HL-60 (cell line): ENCODE results near the gene DNAJC17.

Source experiments
- DNase-seq, 2 experiments: peaks; one replicate each; pipeline ENCODE4 v3.0.0-alpha.2; 2010 to 2020; ENCODE audit warnings: low read depth in 1 of 2, low spot score in 1 of 2
- H3K27ac ChIP-seq: fragments of 250-450 bp; sonication (Bioruptor Pico); replicated peaks from 2 replicates; pipeline ENCODE4 v1.5.1; 2020; ENCODE audit warnings: mild to moderate bottlenecking, moderate library complexity
- H3K27me3 ChIP-seq: fragments of 250-450 bp; sonication (Bioruptor Pico); 2 replicates; pipeline ENCODE4 v1.5.1; 2021; ENCODE audit warnings: mild to moderate bottlenecking, moderate library complexity; ENCODE audit not compliant: insufficient read depth, poor library complexity, severe bottlenecking
- H3K4me3 ChIP-seq: replicated peaks from 2 replicates; pipeline ENCODE4 v1.5.1; 2011; ENCODE audit warnings: mild to moderate bottlenecking, control low read depth, low read length; ENCODE audit not compliant: insufficient read depth
- GABPA ChIP-seq: IDR thresholded peaks from 2 replicates; pipeline ENCODE4 v1.6.1; 2012; ENCODE audit warnings: low read depth
- POLR2AphosphoS5 ChIP-seq: IDR thresholded peaks from 2 replicates; pipeline ENCODE4 v1.6.1; 2012; ENCODE audit warnings: low read depth
- SPI1 ChIP-seq: IDR thresholded peaks from 2 replicates; pipeline ENCODE4 v1.6.1; 2012; ENCODE audit warnings: low read depth, mild to moderate bottlenecking, borderline replicate concordance
- TF ChIP-seq, protein P1 (sequence below): IDR thresholded peaks from 2 replicates; pipeline ENCODE4 v1.6.1; 2012; ENCODE audit warnings: low read depth; ENCODE audit not compliant: insufficient replicate concordance
- TF ChIP-seq, protein P2 (sequence below): IDR thresholded peaks from one replicate; pipeline ENCODE4 v1.5.1; 2011; ENCODE audit warnings: low read length, control low read depth, inconsistent platforms; ENCODE audit not compliant: insufficient read depth

The DNAJC17 gene

GRCh38 chr15:40793216-40793989, 13.9 kb downstream of the DNAJC17 start:
- DNase-seq, result no peak
- H3K4me3 ChIP-seq, result no peak overlapping the region
- no peak overlapping the region for H3K27ac ChIP-seq
- H3K27me3 ChIP-seq, result no peaks in the 10 kb centered on the region
- no peak for TF ChIP-seq GABPA
- no peak for TF ChIP-seq POLR2AphosphoS5
- TF ChIP-seq, protein P1, sequence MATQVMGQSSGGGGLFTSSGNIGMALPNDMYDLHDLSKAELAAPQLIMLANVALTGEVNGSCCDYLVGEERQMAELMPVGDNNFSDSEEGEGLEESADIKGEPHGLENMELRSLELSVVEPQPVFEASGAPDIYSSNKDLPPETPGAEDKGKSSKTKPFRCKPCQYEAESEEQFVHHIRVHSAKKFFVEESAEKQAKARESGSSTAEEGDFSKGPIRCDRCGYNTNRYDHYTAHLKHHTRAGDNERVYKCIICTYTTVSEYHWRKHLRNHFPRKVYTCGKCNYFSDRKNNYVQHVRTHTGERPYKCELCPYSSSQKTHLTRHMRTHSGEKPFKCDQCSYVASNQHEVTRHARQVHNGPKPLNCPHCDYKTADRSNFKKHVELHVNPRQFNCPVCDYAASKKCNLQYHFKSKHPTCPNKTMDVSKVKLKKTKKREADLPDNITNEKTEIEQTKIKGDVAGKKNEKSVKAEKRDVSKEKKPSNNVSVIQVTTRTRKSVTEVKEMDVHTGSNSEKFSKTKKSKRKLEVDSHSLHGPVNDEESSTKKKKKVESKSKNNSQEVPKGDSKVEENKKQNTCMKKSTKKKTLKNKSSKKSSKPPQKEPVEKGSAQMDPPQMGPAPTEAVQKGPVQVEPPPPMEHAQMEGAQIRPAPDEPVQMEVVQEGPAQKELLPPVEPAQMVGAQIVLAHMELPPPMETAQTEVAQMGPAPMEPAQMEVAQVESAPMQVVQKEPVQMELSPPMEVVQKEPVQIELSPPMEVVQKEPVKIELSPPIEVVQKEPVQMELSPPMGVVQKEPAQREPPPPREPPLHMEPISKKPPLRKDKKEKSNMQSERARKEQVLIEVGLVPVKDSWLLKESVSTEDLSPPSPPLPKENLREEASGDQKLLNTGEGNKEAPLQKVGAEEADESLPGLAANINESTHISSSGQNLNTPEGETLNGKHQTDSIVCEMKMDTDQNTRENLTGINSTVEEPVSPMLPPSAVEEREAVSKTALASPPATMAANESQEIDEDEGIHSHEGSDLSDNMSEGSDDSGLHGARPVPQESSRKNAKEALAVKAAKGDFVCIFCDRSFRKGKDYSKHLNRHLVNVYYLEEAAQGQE, result no peak
- TF ChIP-seq SPI1, result no peak
- TF ChIP-seq, protein P2, sequence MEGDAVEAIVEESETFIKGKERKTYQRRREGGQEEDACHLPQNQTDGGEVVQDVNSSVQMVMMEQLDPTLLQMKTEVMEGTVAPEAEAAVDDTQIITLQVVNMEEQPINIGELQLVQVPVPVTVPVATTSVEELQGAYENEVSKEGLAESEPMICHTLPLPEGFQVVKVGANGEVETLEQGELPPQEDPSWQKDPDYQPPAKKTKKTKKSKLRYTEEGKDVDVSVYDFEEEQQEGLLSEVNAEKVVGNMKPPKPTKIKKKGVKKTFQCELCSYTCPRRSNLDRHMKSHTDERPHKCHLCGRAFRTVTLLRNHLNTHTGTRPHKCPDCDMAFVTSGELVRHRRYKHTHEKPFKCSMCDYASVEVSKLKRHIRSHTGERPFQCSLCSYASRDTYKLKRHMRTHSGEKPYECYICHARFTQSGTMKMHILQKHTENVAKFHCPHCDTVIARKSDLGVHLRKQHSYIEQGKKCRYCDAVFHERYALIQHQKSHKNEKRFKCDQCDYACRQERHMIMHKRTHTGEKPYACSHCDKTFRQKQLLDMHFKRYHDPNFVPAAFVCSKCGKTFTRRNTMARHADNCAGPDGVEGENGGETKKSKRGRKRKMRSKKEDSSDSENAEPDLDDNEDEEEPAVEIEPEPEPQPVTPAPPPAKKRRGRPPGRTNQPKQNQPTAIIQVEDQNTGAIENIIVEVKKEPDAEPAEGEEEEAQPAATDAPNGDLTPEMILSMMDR, result no peak

- Histone ChIP-seq H3K4me3 (no peak overlapping the region), H3K27me3 (no peaks in the 10 kb centered on the region), H3K27ac (no peak overlapping the region)
- no peak for DNase-seq
- TF ChIP-seq GABPA, result no peak
- TF ChIP-seq POLR2AphosphoS5, result no peak
- TF ChIP-seq, protein P1, result no peak
- TF ChIP-seq, protein P2, result no peak
- no peak for TF ChIP-seq SPI1
Measured at GRCh38 chr15:40792394-40792793, 14.9 kb downstream of the DNAJC17 start.

DNA sequence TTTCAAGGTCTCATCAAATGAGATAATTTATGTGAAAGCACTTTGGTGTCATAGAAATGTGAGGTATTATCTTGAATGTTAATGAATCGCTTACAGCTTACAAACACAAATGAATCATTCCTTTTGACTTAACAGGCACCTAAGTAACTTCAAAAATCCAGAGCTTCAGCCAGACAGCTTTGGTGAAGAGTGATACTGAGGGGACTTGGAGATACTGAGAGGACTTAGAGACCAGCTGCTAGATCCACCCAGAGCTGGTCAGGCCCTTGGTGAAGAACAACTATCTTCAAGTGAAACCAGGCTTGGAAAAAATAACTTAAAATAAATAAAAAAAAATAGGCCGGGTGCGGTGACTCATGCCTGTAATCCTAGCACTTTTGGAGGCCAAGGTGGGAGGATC, 16.6 kb downstream of the DNAJC17 start:
- no peaks in the 10 kb centered on the region for H3K27me3 ChIP-seq
- no peak for TF ChIP-seq POLR2AphosphoS5
- TF ChIP-seq, protein P1, result no peak
- TF ChIP-seq, protein P2, result no peak
- TF ChIP-seq GABPA, result no peak
- TF ChIP-seq SPI1, result no peak
- H3K27ac ChIP-seq, result no peak overlapping the region
- DNase-seq, result no peak
- no peak overlapping the region for H3K4me3 ChIP-seq
